ENCODE data around the gene NANOS3. TPM values are rescaled to one million over a fixed set of nuclear protein-coding genes. Genes with fewer than 3 reads are reported as not detected.
A peak's percentile ranks its signal among the peaks of the same experiment; 100 is the strongest.

Gene NANOS3
- total RNA-seq, 6 donors from 2014 or later = 1.3 to 5.2 TPM; not detected in 4

GRCh38 chr19:13838435-13839129, 38.4 kb upstream of the NANOS3 start:
- Histone ChIP-seq H3K4me3 (peak overlapping the region; percentile 9 to 97 (median 90)), H3K27ac (peak overlapping the region; percentile 99 to 100 (median 100)), H3K27me3 (no peaks in the 10 kb centered on the region), H3K9me3 (no peaks in the 10 kb centered on the region), H3K4me1 (peaks cover 58 to 86% (median 74%) of the 10 kb centered on the region in 4 donors), H3K36me3 (peaks cover 0 to 44% (median 32%) of the 10 kb centered on the region in 4 donors)
- ATAC-seq (ENCODE audit: low FRiP score in 2 of 2) (no peak), DNase-seq (no peak)
- TF ChIP-seq CTCF (IDR thresholded peaks at IDR 0.05) = no peak
- TF ChIP-seq POLR2A (IDR thresholded peaks at IDR 0.05) = peak in 1 of 4 donors; percentile 60
- WGBS, 2 donors = 24 to 44% methylated on average over 17 to 18 of the region's 18 CpGs

- H3K9me3 ChIP-seq = no peaks in the 10 kb centered on the region
- TF ChIP-seq POLR2AphosphoS5 (IDR thresholded peaks at IDR 0.05) (peak; percentile 98 to 99), POLR2A (IDR thresholded peaks at IDR 0.05) (peak in 2 of 4 donors; percentile 83 to 87), CTCF (IDR thresholded peaks at IDR 0.05) (peak in 3 of 6 experiments; percentile 9 to 30 (median 26)), EP300 (IDR thresholded peaks at IDR 0.05) (peak; percentile 58 to 98 (median 80))
- peak overlapping the region; percentile 71 to 97 (median 90) for H3K4me3 ChIP-seq
- peaks cover 58 to 86% (median 74%) of the 10 kb centered on the region in 4 donors for H3K4me1 ChIP-seq
- WGBS, 2 donors = 1 to 3% methylated on average over 8 to 17 of the region's 36 CpGs
- peak; percentile 27 to 76 for ATAC-seq (ENCODE audit: low FRiP score in 2 of 2)
- DNase-seq = peak; percentile 96 to 97
- H3K27ac ChIP-seq = peak overlapping the region; percentile 99 to 100 (median 100)
- no peaks in the 10 kb centered on the region for H3K27me3 ChIP-seq
- H3K36me3 ChIP-seq = peaks cover 0 to 38% (median 26%) of the 10 kb centered on the region in 4 donors
These were observed 37.6 kb upstream of the NANOS3 start for GRCh38 chr19:13839130-13839937.

- DNase-seq = no peak
- H3K36me3 ChIP-seq = peaks cover 0 to 32% (median 20%) of the 10 kb centered on the region in 4 donors
- peak overlapping the region; percentile 71 to 97 (median 90) for H3K4me3 ChIP-seq
- WGBS, 2 donors = 0% methylated on average over 3 to 6 of the region's 6 CpGs
- no peak for ATAC-seq (ENCODE audit: low FRiP score in 2 of 2)
- H3K9me3 ChIP-seq = no peaks in the 10 kb centered on the region
- H3K27ac ChIP-seq = peak overlapping the region; percentile 99 to 100 (median 100)
- peaks cover 57 to 86% (median 72%) of the 10 kb centered on the region in 4 donors for H3K4me1 ChIP-seq
- TF ChIP-seq POLR2AphosphoS5 (IDR thresholded peaks at IDR 0.05) (peak; percentile 43 to 58), CTCF (IDR thresholded peaks at IDR 0.05) (no peak), EP300 (IDR thresholded peaks at IDR 0.05) (peak in 1 of 4 donors; percentile 17)
- no peaks in the 10 kb centered on the region for H3K27me3 ChIP-seq
These were observed 37.0 kb upstream of the NANOS3 start for GRCh38 chr19:13839938-13840304.

GRCh38 chr19:13840305-13841085, 36.4 kb upstream of the NANOS3 start:
- peak in 2 of 4 donors; percentile 51 to 79 for TF ChIP-seq POLR2A (IDR thresholded peaks at IDR 0.05)
- TF ChIP-seq CTCF (IDR thresholded peaks at IDR 0.05) = no peak
- peak; percentile 75 to 84 for TF ChIP-seq POLR2AphosphoS5 (IDR thresholded peaks at IDR 0.05)
- TF ChIP-seq EP300 (IDR thresholded peaks at IDR 0.05) = peak in 2 of 4 donors; percentile 44 to 64
- Histone ChIP-seq H3K4me3 (peak overlapping the region; percentile 71 to 97 (median 90)), H3K27me3 (no peaks in the 10 kb centered on the region), H3K9me3 (no peaks in the 10 kb centered on the region), H3K36me3 (peaks cover 0 to 26% (median 15%) of the 10 kb centered on the region in 4 donors), H3K4me1 (peaks cover 55 to 85% (median 68%) of the 10 kb centered on the region in 4 donors), H3K27ac (peak overlapping the region; percentile 99 to 100 (median 100))
- ATAC-seq (ENCODE audit: low FRiP score in 2 of 2) (peak; percentile 16 to 39), DNase-seq (peak; percentile 75 to 90)
- WGBS, 2 donors = 15 to 26% methylated on average over 22 to 23 of the region's 23 CpGs

Measured in upper lobe of left lung (tissue), 6 donors.